Heart left ventricle (tissue), 13 donors: Measurements from ENCODE around the gene RALGAPA1.

ENCODE experiments used
- CTCF ChIP-seq, 12 donors: fragments of 200-600 bp; sonication (generic) in 4 of 12; IDR thresholded peaks; one replicate each; pipeline versions ENCODE4 v1.5.0 to v1.8.0; 2018 to 2022; ENCODE audit warnings: antibody characterized with exemption in 12 of 12, mild to moderate bottlenecking in 5 of 12
- POLR2A ChIP-seq, 2 donors: fragments of 450-650 bp; IDR thresholded peaks; one replicate each; pipeline ENCODE4 v1.6.1; 2017; ENCODE audit warnings: antibody characterized with exemption in 2 of 2, mild to moderate bottlenecking in 2 of 2, moderate library complexity in 2 of 2
- donor health status: ischemic (EF 13 %, LVEDD 7.1; RV severe dilation, severe dysfunction).
- donor health status: DM: no; HTN: yes; CAD: no.
- donor health status: DM: no; HTN: no; CAD: no.
- donor health status: ischemic (EF 25% LVEDD 6.9; RV normal size, moderate dysfunction).
- donor health status: ischemic (EF 25% LVEDD 5.7; RV mildly dilated, moderate dysfunction).
- donor health status: ischemic (EF 35%, LVEDD 5.7; RV mildly dilated, moderate dysfunction).
- donor health status: nonischemic (EF 11% LVEDD 7.7; RV severe dilation, severe dysfunction).
- donor health status: DM: yes; HTN: yes; CAD: no.
- donor health status: PGD.
- donor health status: ischemic (EF 29% LVEDD 5.4; RV normal size, mild dysfunction).
- donor health status: nonischemic (EF 23%, LVEDD 6.1; RV moderate dilation, normal function).

- TF ChIP-seq CTCF (IDR thresholded peaks at IDR 0.05) = no peak
- TF ChIP-seq POLR2A (IDR thresholded peaks at IDR 0.05) = no peak
Measured at GRCh38 chr14:35678403-35679028, 130.6 kb downstream of the RALGAPA1 start.
